NCI-H510A (cell line): ENCODE measurements around the gene OPRD1.
A peak's percentile ranks its signal among the peaks of the same experiment; 100 is the strongest.

Source experiments
- DNase-seq: peaks from one replicate; lab custom pipeline; 2025; lab: John Stamatoyannopoulos, UW

OPRD1 gene

DNA sequence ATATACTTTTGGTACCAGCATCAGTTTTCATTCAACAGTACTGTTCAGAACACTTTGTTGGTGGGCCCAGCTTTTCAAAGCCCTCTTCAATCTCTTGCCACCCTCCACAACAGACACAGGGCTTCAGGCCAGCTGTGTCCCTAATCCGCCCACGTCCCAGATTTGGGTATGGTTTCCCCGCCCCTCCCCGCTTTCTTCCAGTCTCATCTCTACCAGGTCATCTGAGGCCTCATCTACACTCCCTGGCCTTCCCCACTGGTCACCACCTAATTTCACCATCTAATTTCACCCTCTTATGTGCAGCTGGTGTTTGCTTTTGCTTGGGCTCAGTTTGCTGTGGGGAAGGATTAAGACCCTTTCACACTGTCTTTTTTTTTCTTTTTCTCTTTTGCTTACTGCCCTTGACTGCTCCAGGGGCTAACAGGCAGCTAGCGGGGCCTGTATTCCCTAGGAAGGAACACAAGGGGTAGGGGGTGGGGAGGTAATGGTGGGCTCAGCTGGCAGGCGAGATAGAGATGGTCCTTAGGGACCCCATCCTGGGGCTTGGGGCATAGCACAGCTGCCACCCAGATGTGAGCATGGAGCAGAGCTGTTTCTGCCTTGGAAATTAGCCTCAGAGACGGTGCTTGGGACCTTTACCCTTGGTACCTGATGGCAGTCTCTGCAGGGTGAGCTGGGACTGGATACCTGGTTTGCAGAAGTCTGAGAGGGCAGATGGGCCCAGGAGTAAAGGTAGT, 98.6 kb downstream of the OPRD1 start:
- DNase-seq, result no peak

DNA sequence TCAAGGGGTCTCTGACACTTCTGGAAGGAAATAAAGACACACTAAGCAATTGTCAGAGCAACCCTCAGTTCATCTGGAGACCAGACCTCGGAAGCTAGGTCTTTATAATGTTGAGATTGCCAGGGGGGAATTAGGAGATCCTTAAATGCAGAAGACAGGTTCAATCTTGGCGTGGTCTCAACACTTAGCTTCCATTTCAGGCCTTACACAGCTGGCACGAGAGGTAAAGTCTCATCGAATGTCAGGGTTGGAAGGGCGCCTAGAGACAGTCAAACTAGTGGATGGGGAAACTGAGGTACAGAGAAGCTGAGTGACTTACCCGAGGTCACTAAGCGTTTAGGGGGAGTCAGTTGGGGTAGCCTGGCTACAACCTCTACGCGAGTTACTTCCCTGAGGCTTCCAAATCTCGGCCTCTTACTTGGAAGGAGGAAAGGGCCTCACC, 101.8 kb downstream of the OPRD1 start:
- DNase-seq, result no peak

GRCh38 chr1:28914228-28915030, 102.5 kb downstream of the OPRD1 start, which contains the start of gene EPB41:
Gene EPB41, plus strand, starts transcription at chr1:28914569. Its CDS starts 72,869 bp downstream, at chr1:28987438.
- peak; percentile 87 for DNase-seq

- DNase-seq, result peak; percentile 23
Measured at GRCh38 chr1:28915031-28915895, 103.3 kb downstream of the OPRD1 start.

DNA sequence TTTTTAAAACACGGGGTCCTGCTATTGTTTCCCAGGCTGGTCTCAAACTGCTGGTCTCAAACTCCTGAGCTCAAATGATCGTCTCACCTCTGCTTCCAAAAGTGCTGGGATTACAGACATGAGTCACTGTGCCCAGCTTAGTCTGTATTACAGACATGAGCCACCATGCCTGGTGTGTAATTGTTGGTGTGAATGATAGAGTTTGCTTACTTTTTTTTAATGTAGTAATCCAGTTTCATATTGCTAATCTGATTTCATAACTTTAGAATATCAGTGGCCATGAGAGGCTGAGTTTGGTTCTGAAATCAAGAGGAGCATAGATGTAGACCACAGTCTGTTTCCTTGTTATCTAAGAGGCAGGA, 105.8 kb downstream of the OPRD1 start:
- DNase-seq, result no peak
